ENCODE measurements around the gene C17orf78.
"Not testable (repeated sequence)": the region's sequence is repeated elsewhere in the genome, so short reads cannot be mapped to it uniquely, and the experiment has no call there.

The C17orf78 gene

GRCh38 chr17:37441369-37442014 is 65.7 kb downstream of the C17orf78 start:
- peaks cover 53% of the 10 kb centered on the region for H3K36me3 Mint-ChIP-seq
- not testable (repeated sequence) for H3K9me3 Mint-ChIP-seq, H3K4me1 Mint-ChIP-seq, H3K4me3 Mint-ChIP-seq, H3K27me3 Mint-ChIP-seq, H3K27ac Mint-ChIP-seq
- peak; percentile 71 for ATAC-seq
